Measurements from ENCODE around the gene FAM222B. TPM values are rescaled to one million over a fixed set of nuclear protein-coding genes. Genes with fewer than 3 reads are reported as not detected.
A peak's percentile ranks its signal among the peaks of the same experiment; 100 is the strongest.
"Not testable (repeated sequence)": the region's sequence is repeated elsewhere in the genome, so short reads cannot be mapped to it uniquely, and the experiment has no call there.

The FAM222B gene
- total RNA-seq, 1 donor from 2014 or later: 37.9 TPM

- no peaks in the 10 kb centered on the region for H3K27me3 Mint-ChIP-seq (ENCODE audit: low read depth)
These were observed 104.6 kb downstream of the FAM222B start for GRCh38 chr17:28737770-28738679.

GRCh38 chr17:28737316-28737715 is 105.3 kb downstream of the FAM222B start:
- no peaks in the 10 kb centered on the region for H3K9me3 Mint-ChIP-seq
- H3K27me3 Mint-ChIP-seq (ENCODE audit: low read depth): no peaks in the 10 kb centered on the region
- peaks cover 6% of the 10 kb centered on the region for H3K4me1 Mint-ChIP-seq
- DNase-seq (ENCODE audit: low spot score in 2 of 2, unreplicated experiment in 2 of 2): no peak
- no peak overlapping the region for H3K4me3 Mint-ChIP-seq
- no peak for TF ChIP-seq CTCF (IDR thresholded peaks at IDR 0.05; ENCODE audit: unreplicated experiment)
- H3K27ac Mint-ChIP-seq: no peak overlapping the region
- no peaks in the 10 kb centered on the region for H3K36me3 Mint-ChIP-seq

More at GRCh38 chr17:28737770-28738679, 104.6 kb downstream of the FAM222B start:
- TF ChIP-seq CTCF (IDR thresholded peaks at IDR 0.05; ENCODE audit: unreplicated experiment): no peak
- no peak for DNase-seq (ENCODE audit: low spot score in 2 of 2, unreplicated experiment in 2 of 2)
- no peaks in the 10 kb centered on the region for H3K36me3 Mint-ChIP-seq
- peak overlapping the region; percentile 59 for H3K27ac Mint-ChIP-seq
- H3K4me1 Mint-ChIP-seq: peaks cover 7% of the 10 kb centered on the region
- H3K4me3 Mint-ChIP-seq: no peak overlapping the region
- H3K9me3 Mint-ChIP-seq: no peaks in the 10 kb centered on the region

- H3K9me3 Mint-ChIP-seq; H3K4me1 Mint-ChIP-seq; DNase-seq (ENCODE audit: low spot score in 2 of 2, unreplicated experiment in 2 of 2); H3K27ac Mint-ChIP-seq; H3K36me3 Mint-ChIP-seq; H3K4me3 Mint-ChIP-seq; H3K27me3 Mint-ChIP-seq (ENCODE audit: low read depth): not testable (repeated sequence)
These were observed 106.4 kb downstream of the FAM222B start for GRCh38 chr17:28735913-28736769.

- H3K9me3 Mint-ChIP-seq: no peaks in the 10 kb centered on the region
These were observed 107.3 kb downstream of the FAM222B start for GRCh38 chr17:28735242-28735722.

GRCh38 chr17:28734712-28735241 is 107.8 kb downstream of the FAM222B start:
- no peak for DNase-seq (ENCODE audit: low spot score in 2 of 2, unreplicated experiment in 2 of 2)
- Mint-ChIP-seq H3K4me1 (peaks cover 6% of the 10 kb centered on the region), H3K36me3 (no peaks in the 10 kb centered on the region), H3K9me3 (no peaks in the 10 kb centered on the region), H3K4me3 (no peak overlapping the region), H3K27me3 (ENCODE audit: low read depth) (no peaks in the 10 kb centered on the region), H3K27ac (no peak overlapping the region)
- TF ChIP-seq CTCF (IDR thresholded peaks at IDR 0.05; ENCODE audit: unreplicated experiment): no peak

More at GRCh38 chr17:28735242-28735722, 107.3 kb downstream of the FAM222B start:
- Mint-ChIP-seq H3K36me3 (no peaks in the 10 kb centered on the region), H3K4me3 (no peak overlapping the region), H3K27me3 (ENCODE audit: low read depth) (no peaks in the 10 kb centered on the region), H3K27ac (no peak overlapping the region), H3K4me1 (peaks cover 6% of the 10 kb centered on the region)
- DNase-seq (ENCODE audit: low spot score in 2 of 2, unreplicated experiment in 2 of 2): no peak
- no peak for TF ChIP-seq CTCF (IDR thresholded peaks at IDR 0.05; ENCODE audit: unreplicated experiment)

All from mesothelial cell of epicardium (in vitro differentiated cells).